ENCODE measurements around the gene KCNA3. TPM values are rescaled to one million over a fixed set of nuclear protein-coding genes. Genes with fewer than 3 reads are reported as not detected.
A peak's percentile ranks its signal among the peaks of the same experiment; 100 is the strongest.

Gene KCNA3
- polyA plus RNA-seq, 1 experiment: 0.12 TPM

GRCh38 chr1:110631836-110632620 is 42.7 kb downstream of the KCNA3 start:
- no peak for DNase-seq (ENCODE audit: low read depth, low spot score)
- H3K27me3 ChIP-seq (ENCODE audit: control insufficient read depth, insufficient read depth, low read length): peaks cover 6% of the 10 kb centered on the region
- POLR2A ChIA-PET: no interaction called here
- TF ChIP-seq CTCF (IDR thresholded peaks at IDR 0.05; ENCODE audit: low read depth, low read length): no peak
- H3K9me3 ChIP-seq (ENCODE audit: control insufficient read depth, insufficient read depth, low read length): no peaks in the 10 kb centered on the region
- CTCF ChIA-PET: interaction anchor here (0.8 to 4.4 kb wide), 4 partner anchors 108 to 151 kb away, joined by 3 to 52 read pairs (median 4); no protein-coding TSS in a partner anchor
- no peak overlapping the region for H3K4me3 ChIP-seq (ENCODE audit: low read depth, low read length)
- H3K27ac ChIP-seq (ENCODE audit: low read depth, low read length): no peak overlapping the region

- no peak overlapping the region for H3K4me3 ChIP-seq (ENCODE audit: low read depth, low read length)
- TF ChIP-seq CTCF (IDR thresholded peaks at IDR 0.05; ENCODE audit: low read depth, low read length): peak; percentile 80
- H3K27me3 ChIP-seq (ENCODE audit: control insufficient read depth, insufficient read depth, low read length): peaks cover 6% of the 10 kb centered on the region
- CTCF ChIA-PET: interaction anchor here (0.8 to 4.4 kb wide), 6 partner anchors 11 to 151 kb away, joined by 3 to 52 read pairs (median 4); no protein-coding TSS in a partner anchor
- DNase-seq (ENCODE audit: low read depth, low spot score): no peak
- no peaks in the 10 kb centered on the region for H3K9me3 ChIP-seq (ENCODE audit: control insufficient read depth, insufficient read depth, low read length)
- no peak overlapping the region for H3K27ac ChIP-seq (ENCODE audit: low read depth, low read length)
- POLR2A ChIA-PET: no interaction called here
These were observed 43.7 kb downstream of the KCNA3 start for GRCh38 chr1:110630839-110631663.

GRCh38 chr1:110628323-110629105 is 46.2 kb downstream of the KCNA3 start:
- CTCF ChIA-PET: interaction anchor here (0.7 to 4.4 kb wide), 2 partner anchors 8 to 138 kb away, joined by 3 to 52 read pairs; no protein-coding TSS in a partner anchor
- H3K27ac ChIP-seq (ENCODE audit: low read depth, low read length): no peak overlapping the region
- H3K4me3 ChIP-seq (ENCODE audit: low read depth, low read length): no peak overlapping the region
- DNase-seq (ENCODE audit: low read depth, low spot score): no peak
- no peaks in the 10 kb centered on the region for H3K9me3 ChIP-seq (ENCODE audit: control insufficient read depth, insufficient read depth, low read length)
- peaks cover 6% of the 10 kb centered on the region for H3K27me3 ChIP-seq (ENCODE audit: control insufficient read depth, insufficient read depth, low read length)
- no peak for TF ChIP-seq CTCF (IDR thresholded peaks at IDR 0.05; ENCODE audit: low read depth, low read length)
- POLR2A ChIA-PET: no interaction called here

GRCh38 chr1:110627764-110628163 is 47.0 kb downstream of the KCNA3 start:
- no peaks in the 10 kb centered on the region for H3K9me3 ChIP-seq (ENCODE audit: control insufficient read depth, insufficient read depth, low read length)
- no peak overlapping the region for H3K27ac ChIP-seq (ENCODE audit: low read depth, low read length)
- ChIA-PET CTCF (no interaction called here), POLR2A (no interaction called here)
- peaks cover 6% of the 10 kb centered on the region for H3K27me3 ChIP-seq (ENCODE audit: control insufficient read depth, insufficient read depth, low read length)
- TF ChIP-seq CTCF (IDR thresholded peaks at IDR 0.05; ENCODE audit: low read depth, low read length): no peak
- DNase-seq (ENCODE audit: low read depth, low spot score): no peak
- no peak overlapping the region for H3K4me3 ChIP-seq (ENCODE audit: low read depth, low read length)

Data from AG04450 (cell line).